AG09319 (cell line): ENCODE measurements around the gene IGF2BP3.

ENCODE experiments used
- DNase-seq: peaks from one replicate; pipeline ENCODE4 v3.0.0-alpha.2; 2010; ENCODE audit warnings: low read depth; ENCODE audit errors: extremely low read depth
- CTCF ChIP-seq: IDR thresholded peaks from 2 replicates; pipeline ENCODE4 v1.5.1; 2011; ENCODE audit warnings: low read depth, mild to moderate bottlenecking, inconsistent platforms, low read length, moderate library complexity

The IGF2BP3 gene

GRCh38 chr7:23347033-23347681 is 123.1 kb downstream of the IGF2BP3 start:
- no peak for TF ChIP-seq CTCF
- no peak for DNase-seq

GRCh38 chr7:23346316-23346715 is 124.0 kb downstream of the IGF2BP3 start:
- DNase-seq, result no peak

GRCh38 chr7:23345601-23346000 is 124.7 kb downstream of the IGF2BP3 start:
- TF ChIP-seq CTCF, result no peak
- DNase-seq, result no peak

More at GRCh38 chr7:23346316-23346715, 124.0 kb downstream of the IGF2BP3 start:
- no peak for TF ChIP-seq CTCF

- no peak for TF ChIP-seq CTCF
- no peak for DNase-seq
Observed at GRCh38 chr7:23343806-23344475, 126.3 kb downstream of the IGF2BP3 start.

- TF ChIP-seq CTCF, result no peak
- DNase-seq, result no peak
Observed at GRCh38 chr7:23343102-23343501, 127.2 kb downstream of the IGF2BP3 start.

GRCh38 chr7:23341846-23342598 is 128.3 kb downstream of the IGF2BP3 start:
- no peak for DNase-seq
- no peak for TF ChIP-seq CTCF

GRCh38 chr7:23338863-23339262 is 131.4 kb downstream of the IGF2BP3 start:
- no peak for DNase-seq
- no peak for TF ChIP-seq CTCF
